ENCODE data around the gene GRPEL2.

GRPEL2 gene

GRCh38 chr5:149387982-149388381 is 42.7 kb downstream of the GRPEL2 start:
- TF ChIP-seq SIN3A (IDR thresholded peaks at IDR 0.05; ENCODE audit: borderline replicate concordance, insufficient read depth, low read length) (no peak), REST (IDR thresholded peaks at IDR 0.05; ENCODE audit: insufficient read depth in 1 of 2, low read depth in 2 of 2, low read length in 2 of 2) (no peak), TAF1 (IDR thresholded peaks at IDR 0.05; ENCODE audit: borderline replicate concordance, insufficient read depth, low read length) (no peak), FOXP2 (optimal IDR thresholded peaks at IDR 0.05; ENCODE audit: borderline replicate concordance, extremely low read depth, extremely low read length, insufficient read depth) (no peak), POLR2AphosphoS5 (IDR thresholded peaks at IDR 0.05; ENCODE audit: low read depth, low read length) (no peak)

- TF ChIP-seq TAF1 (IDR thresholded peaks at IDR 0.05; ENCODE audit: borderline replicate concordance, insufficient read depth, low read length) (no peak), REST (IDR thresholded peaks at IDR 0.05; ENCODE audit: insufficient read depth in 1 of 2, low read depth in 2 of 2, low read length in 2 of 2) (no peak), POLR2AphosphoS5 (IDR thresholded peaks at IDR 0.05; ENCODE audit: low read depth, low read length) (no peak), FOXP2 (optimal IDR thresholded peaks at IDR 0.05; ENCODE audit: borderline replicate concordance, extremely low read depth, extremely low read length, insufficient read depth) (no peak), SIN3A (IDR thresholded peaks at IDR 0.05; ENCODE audit: borderline replicate concordance, insufficient read depth, low read length) (no peak)
Observed at GRCh38 chr5:149388498-149389190, 43.3 kb downstream of the GRPEL2 start.

- no peak for TF ChIP-seq SIN3A (IDR thresholded peaks at IDR 0.05; ENCODE audit: borderline replicate concordance, insufficient read depth, low read length)
- no peak for TF ChIP-seq FOXP2 (optimal IDR thresholded peaks at IDR 0.05; ENCODE audit: borderline replicate concordance, extremely low read depth, extremely low read length, insufficient read depth)
Observed at GRCh38 chr5:149389552-149390495, 44.5 kb downstream of the GRPEL2 start.

GRCh38 chr5:149391524-149391923 is 46.2 kb downstream of the GRPEL2 start:
- no peak for TF ChIP-seq SIN3A (IDR thresholded peaks at IDR 0.05; ENCODE audit: borderline replicate concordance, insufficient read depth, low read length)
- TF ChIP-seq REST (IDR thresholded peaks at IDR 0.05; ENCODE audit: insufficient read depth in 1 of 2, low read depth in 2 of 2, low read length in 2 of 2): no peak
- no peak for TF ChIP-seq FOXP2 (optimal IDR thresholded peaks at IDR 0.05; ENCODE audit: borderline replicate concordance, extremely low read depth, extremely low read length, insufficient read depth)
- no peak for TF ChIP-seq POLR2AphosphoS5 (IDR thresholded peaks at IDR 0.05; ENCODE audit: low read depth, low read length)
- no peak for TF ChIP-seq TAF1 (IDR thresholded peaks at IDR 0.05; ENCODE audit: borderline replicate concordance, insufficient read depth, low read length)

GRCh38 chr5:149392718-149393117 is 47.4 kb downstream of the GRPEL2 start:
- TF ChIP-seq FOXP2 (optimal IDR thresholded peaks at IDR 0.05; ENCODE audit: borderline replicate concordance, extremely low read depth, extremely low read length, insufficient read depth) (no peak), POLR2AphosphoS5 (IDR thresholded peaks at IDR 0.05; ENCODE audit: low read depth, low read length) (no peak), REST (IDR thresholded peaks at IDR 0.05; ENCODE audit: insufficient read depth in 1 of 2, low read depth in 2 of 2, low read length in 2 of 2) (no peak), SIN3A (IDR thresholded peaks at IDR 0.05; ENCODE audit: borderline replicate concordance, insufficient read depth, low read length) (no peak), TAF1 (IDR thresholded peaks at IDR 0.05; ENCODE audit: borderline replicate concordance, insufficient read depth, low read length) (no peak)
